GM12801 (cell line): Measurements from ENCODE around the gene CS.

Source experiments
- TF ChIP-seq, protein P1 (sequence below): IDR thresholded peaks from one replicate; pipeline ENCODE4 v1.5.1; 2011; ENCODE audit warnings: control low read depth; ENCODE audit not compliant: insufficient read length; ENCODE audit errors: extremely low read depth

Gene CS

GRCh38 chr12:56307221-56307965 lies 7.3 kb upstream of the CS start:
- TF ChIP-seq, protein P1, sequence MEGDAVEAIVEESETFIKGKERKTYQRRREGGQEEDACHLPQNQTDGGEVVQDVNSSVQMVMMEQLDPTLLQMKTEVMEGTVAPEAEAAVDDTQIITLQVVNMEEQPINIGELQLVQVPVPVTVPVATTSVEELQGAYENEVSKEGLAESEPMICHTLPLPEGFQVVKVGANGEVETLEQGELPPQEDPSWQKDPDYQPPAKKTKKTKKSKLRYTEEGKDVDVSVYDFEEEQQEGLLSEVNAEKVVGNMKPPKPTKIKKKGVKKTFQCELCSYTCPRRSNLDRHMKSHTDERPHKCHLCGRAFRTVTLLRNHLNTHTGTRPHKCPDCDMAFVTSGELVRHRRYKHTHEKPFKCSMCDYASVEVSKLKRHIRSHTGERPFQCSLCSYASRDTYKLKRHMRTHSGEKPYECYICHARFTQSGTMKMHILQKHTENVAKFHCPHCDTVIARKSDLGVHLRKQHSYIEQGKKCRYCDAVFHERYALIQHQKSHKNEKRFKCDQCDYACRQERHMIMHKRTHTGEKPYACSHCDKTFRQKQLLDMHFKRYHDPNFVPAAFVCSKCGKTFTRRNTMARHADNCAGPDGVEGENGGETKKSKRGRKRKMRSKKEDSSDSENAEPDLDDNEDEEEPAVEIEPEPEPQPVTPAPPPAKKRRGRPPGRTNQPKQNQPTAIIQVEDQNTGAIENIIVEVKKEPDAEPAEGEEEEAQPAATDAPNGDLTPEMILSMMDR: no peak

DNA sequence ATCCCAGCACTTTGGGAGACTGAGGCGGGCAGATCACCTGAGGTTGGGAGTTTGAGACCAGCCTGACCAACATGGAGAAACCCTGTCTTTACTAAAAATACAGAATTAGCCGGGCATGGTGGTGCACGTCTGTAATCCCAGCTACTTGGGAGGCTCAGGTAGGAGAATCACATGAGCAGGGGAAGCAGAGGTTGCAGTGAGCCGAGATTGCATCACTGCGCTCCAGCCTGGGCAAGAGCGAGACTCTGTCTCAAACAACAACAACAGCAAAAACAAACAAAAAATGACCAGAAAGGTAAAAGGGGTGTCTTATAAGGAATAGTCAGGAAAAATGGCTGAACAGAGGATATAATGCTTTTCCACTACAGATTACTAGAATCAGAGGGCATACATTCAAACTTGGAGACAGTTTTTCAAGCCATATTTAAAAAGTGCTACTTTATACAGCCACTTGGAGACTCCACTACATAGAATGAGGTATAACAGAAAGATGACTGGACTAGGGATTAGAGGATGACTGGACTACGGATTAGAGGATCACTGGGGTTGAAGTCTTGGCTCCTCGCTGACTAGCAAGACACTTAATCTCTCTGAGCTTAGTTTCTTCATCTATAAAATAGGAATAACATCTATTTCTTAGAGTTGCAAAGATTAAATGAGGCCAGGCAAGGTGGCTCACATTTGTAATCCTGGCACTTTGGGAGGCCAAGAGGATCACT lies 4.9 kb upstream of the CS start:
- TF ChIP-seq, protein P1: no peak

DNA sequence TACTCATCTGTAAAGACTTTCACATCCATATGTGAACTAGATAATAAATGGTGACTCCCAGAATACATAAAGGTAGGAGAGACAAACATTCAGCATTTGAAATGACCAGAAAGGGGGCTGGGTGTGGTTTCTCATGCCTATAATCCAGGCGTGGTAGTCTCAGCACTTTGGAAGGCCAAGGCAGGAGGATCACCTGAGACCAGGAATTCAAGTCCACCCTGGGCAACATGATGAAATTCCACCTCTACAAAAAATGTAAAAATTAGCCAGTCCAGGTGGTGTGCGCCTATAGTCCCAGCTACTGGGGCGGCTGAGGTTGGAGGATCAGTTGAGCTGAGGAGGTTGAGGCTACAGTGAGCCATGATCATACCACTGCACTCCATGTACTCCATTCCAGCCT lies 4.1 kb upstream of the CS start:
- TF ChIP-seq, protein P1: no peak

GRCh38 chr12:56300644-56301464 lies 724 bp upstream of the CS start:
- TF ChIP-seq, protein P1: no peak

GRCh38 chr12:56299308-56299852 lies 750 bp downstream of the CS start:
- TF ChIP-seq, protein P1: no peak

GRCh38 chr12:56298828-56299227 lies 1.3 kb downstream of the CS start:
- TF ChIP-seq, protein P1: no peak

- TF ChIP-seq, protein P1: no peak
Measured at GRCh38 chr12:56297400-56297799, 2.7 kb downstream of the CS start.
